ENCODE measurements around the gene CDYL2.

The CDYL2 gene

GRCh38 chr16:80666378-80667250, 137.8 kb downstream of the CDYL2 start:
- no peak for DNase-seq (ENCODE audit: low read depth, low spot score)
- H3K36me3 ChIP-seq (ENCODE audit: insufficient read depth, low read length): no peaks in the 10 kb centered on the region
- H3K9ac ChIP-seq (ENCODE audit: insufficient read length): no peak overlapping the region
- no peak overlapping the region for H3K27ac ChIP-seq
- no peaks in the 10 kb centered on the region for H3K9me3 ChIP-seq (ENCODE audit: low read depth, low read length)
- TF ChIP-seq FOXP2 (optimal IDR thresholded peaks at IDR 0.05; ENCODE audit: control extremely low read depth, extremely low read length, insufficient read depth) (no peak), EZH2 (IDR thresholded peaks at IDR 0.05) (no peak), POLR2AphosphoS5 (IDR thresholded peaks at IDR 0.05; ENCODE audit: borderline replicate concordance, low read depth, low read length) (no peak)
- no peak overlapping the region for H3K4me3 ChIP-seq

- Histone ChIP-seq H3K27ac (no peak overlapping the region), H3K9me3 (ENCODE audit: low read depth, low read length) (no peaks in the 10 kb centered on the region), H3K4me3 (no peak overlapping the region), H3K9ac (ENCODE audit: insufficient read length) (no peak overlapping the region), H3K36me3 (ENCODE audit: insufficient read depth, low read length) (no peaks in the 10 kb centered on the region)
- TF ChIP-seq FOXP2 (optimal IDR thresholded peaks at IDR 0.05; ENCODE audit: control extremely low read depth, extremely low read length, insufficient read depth) (no peak), POLR2AphosphoS5 (IDR thresholded peaks at IDR 0.05; ENCODE audit: borderline replicate concordance, low read depth, low read length) (no peak)
- DNase-seq (ENCODE audit: low read depth, low spot score): no peak
Observed at GRCh38 chr16:80665356-80665755, 139.0 kb downstream of the CDYL2 start.

- H3K27ac ChIP-seq: no peak overlapping the region
Observed at GRCh38 chr16:80664786-80665185, 139.6 kb downstream of the CDYL2 start.

GRCh38 chr16:80664226-80664625, 140.2 kb downstream of the CDYL2 start:
- no peaks in the 10 kb centered on the region for H3K36me3 ChIP-seq (ENCODE audit: insufficient read depth, low read length)

More at GRCh38 chr16:80664786-80665185, 139.6 kb downstream of the CDYL2 start:
- no peak for DNase-seq (ENCODE audit: low read depth, low spot score)
- Histone ChIP-seq H3K36me3 (ENCODE audit: insufficient read depth, low read length) (no peaks in the 10 kb centered on the region), H3K9me3 (ENCODE audit: low read depth, low read length) (no peaks in the 10 kb centered on the region), H3K9ac (ENCODE audit: insufficient read length) (no peak overlapping the region), H3K4me3 (no peak overlapping the region)
- TF ChIP-seq POLR2AphosphoS5 (IDR thresholded peaks at IDR 0.05; ENCODE audit: borderline replicate concordance, low read depth, low read length): no peak
- TF ChIP-seq FOXP2 (optimal IDR thresholded peaks at IDR 0.05; ENCODE audit: control extremely low read depth, extremely low read length, insufficient read depth): no peak

GRCh38 chr16:80663078-80663477, 141.3 kb downstream of the CDYL2 start:
- TF ChIP-seq EZH2 (IDR thresholded peaks at IDR 0.05) (no peak), FOXP2 (optimal IDR thresholded peaks at IDR 0.05; ENCODE audit: control extremely low read depth, extremely low read length, insufficient read depth) (no peak), POLR2AphosphoS5 (IDR thresholded peaks at IDR 0.05; ENCODE audit: borderline replicate concordance, low read depth, low read length) (no peak)
- no peaks in the 10 kb centered on the region for H3K36me3 ChIP-seq (ENCODE audit: insufficient read depth, low read length)

More at GRCh38 chr16:80664226-80664625, 140.2 kb downstream of the CDYL2 start:
- Histone ChIP-seq H3K9ac (ENCODE audit: insufficient read length) (no peak overlapping the region), H3K4me3 (no peak overlapping the region), H3K9me3 (ENCODE audit: low read depth, low read length) (no peaks in the 10 kb centered on the region), H3K27ac (no peak overlapping the region)
- no peak for TF ChIP-seq EZH2 (IDR thresholded peaks at IDR 0.05)
- no peak for TF ChIP-seq FOXP2 (optimal IDR thresholded peaks at IDR 0.05; ENCODE audit: control extremely low read depth, extremely low read length, insufficient read depth)
- TF ChIP-seq POLR2AphosphoS5 (IDR thresholded peaks at IDR 0.05; ENCODE audit: borderline replicate concordance, low read depth, low read length): no peak
- DNase-seq (ENCODE audit: low read depth, low spot score): no peak

GRCh38 chr16:80659865-80660264, 144.5 kb downstream of the CDYL2 start:
- H3K4me3 ChIP-seq: no peak overlapping the region
- no peak overlapping the region for H3K9ac ChIP-seq (ENCODE audit: insufficient read length)
- DNase-seq (ENCODE audit: low read depth, low spot score): no peak
- H3K36me3 ChIP-seq (ENCODE audit: insufficient read depth, low read length): no peaks in the 10 kb centered on the region
- TF ChIP-seq POLR2AphosphoS5 (IDR thresholded peaks at IDR 0.05; ENCODE audit: borderline replicate concordance, low read depth, low read length) (no peak), FOXP2 (optimal IDR thresholded peaks at IDR 0.05; ENCODE audit: control extremely low read depth, extremely low read length, insufficient read depth) (no peak), EZH2 (IDR thresholded peaks at IDR 0.05) (no peak)
- no peaks in the 10 kb centered on the region for H3K9me3 ChIP-seq (ENCODE audit: low read depth, low read length)
- no peak overlapping the region for H3K27ac ChIP-seq

More at GRCh38 chr16:80663078-80663477, 141.3 kb downstream of the CDYL2 start:
- no peak for DNase-seq (ENCODE audit: low read depth, low spot score)
- H3K9ac ChIP-seq (ENCODE audit: insufficient read length): no peak overlapping the region
- H3K4me3 ChIP-seq: no peak overlapping the region
- H3K27ac ChIP-seq: no peak overlapping the region
- H3K9me3 ChIP-seq (ENCODE audit: low read depth, low read length): no peaks in the 10 kb centered on the region

- Histone ChIP-seq H3K9me3 (ENCODE audit: low read depth, low read length) (no peaks in the 10 kb centered on the region), H3K9ac (ENCODE audit: insufficient read length) (no peak overlapping the region), H3K4me3 (no peak overlapping the region), H3K27ac (no peak overlapping the region), H3K36me3 (ENCODE audit: insufficient read depth, low read length) (no peaks in the 10 kb centered on the region)
- no peak for DNase-seq (ENCODE audit: low read depth, low spot score)
- TF ChIP-seq FOXP2 (optimal IDR thresholded peaks at IDR 0.05; ENCODE audit: control extremely low read depth, extremely low read length, insufficient read depth) (no peak), POLR2AphosphoS5 (IDR thresholded peaks at IDR 0.05; ENCODE audit: borderline replicate concordance, low read depth, low read length) (no peak), EZH2 (IDR thresholded peaks at IDR 0.05) (no peak)
Observed at GRCh38 chr16:80656711-80657150, 147.7 kb downstream of the CDYL2 start.

GRCh38 chr16:80656161-80656560, 148.2 kb downstream of the CDYL2 start:
- no peak overlapping the region for H3K27ac ChIP-seq
- TF ChIP-seq POLR2AphosphoS5 (IDR thresholded peaks at IDR 0.05; ENCODE audit: borderline replicate concordance, low read depth, low read length) (no peak), FOXP2 (optimal IDR thresholded peaks at IDR 0.05; ENCODE audit: control extremely low read depth, extremely low read length, insufficient read depth) (no peak), EZH2 (IDR thresholded peaks at IDR 0.05) (no peak)
- no peak for DNase-seq (ENCODE audit: low read depth, low spot score)
- H3K9ac ChIP-seq (ENCODE audit: insufficient read length): no peak overlapping the region
- H3K36me3 ChIP-seq (ENCODE audit: insufficient read depth, low read length): no peaks in the 10 kb centered on the region
- no peaks in the 10 kb centered on the region for H3K9me3 ChIP-seq (ENCODE audit: low read depth, low read length)
- H3K4me3 ChIP-seq: no peak overlapping the region
